Heart right ventricle (tissue), 16 donors: Measurements from ENCODE around the gene DMAC2L. TPM values are rescaled to one million over a fixed set of nuclear protein-coding genes. Genes with fewer than 3 reads are reported as not detected.
"Not testable (repeated sequence)": the region's sequence is repeated elsewhere in the genome, so short reads cannot be mapped to it uniquely, and the experiment has no call there.

Experiments used
- ATAC-seq, 8 donors: fragments of 200-7000 bp; cut with Tn5 transposase; one replicate each; pipeline ENCODE4 v1.9.1; 2020; ENCODE audit warnings: mild to moderate bottlenecking in 8 of 8, moderate library complexity in 8 of 8, moderate number of reproducible peaks in 1 of 8
- DNase-seq, 2 donors: peaks; one replicate each; pipeline ENCODE4 v3.0.0-alpha.2; 2020
- H3K27ac ChIP-seq, 10 donors: fragments of 200-600 bp; sonication (generic) in 2 of 10; one replicate each; pipeline versions ENCODE4 v1.5.0 to v1.8.0; 2020 to 2022; ENCODE audit warnings: mild to moderate bottlenecking in 3 of 10
- H3K27me3 ChIP-seq, 7 donors: fragments of 200-600 bp; one replicate each; pipeline ENCODE4 v1.8.0; 2021 to 2022; ENCODE audit warnings: mild to moderate bottlenecking in 2 of 7
- H3K36me3 ChIP-seq, 9 donors: fragments of 200-600 bp; sonication (generic) in 1 of 9; one replicate each; pipeline versions ENCODE4 v1.5.0 to v1.8.0; 2020 to 2022; ENCODE audit warnings: mild to moderate bottlenecking in 2 of 9
- H3K4me1 ChIP-seq, 9 donors: fragments of 200-600 bp; sonication (generic) in 1 of 9; one replicate each; pipeline versions ENCODE4 v1.5.0 to v1.8.0; 2020 to 2022; ENCODE audit warnings: mild to moderate bottlenecking in 4 of 9
- H3K4me3 ChIP-seq, 10 donors: fragments of 200-600 bp; sonication (generic) in 2 of 10; one replicate each; pipeline versions ENCODE4 v1.5.0 to v1.8.0; 2020 to 2022; ENCODE audit warnings: mild to moderate bottlenecking in 7 of 10, moderate library complexity in 2 of 10
- H3K9me3 ChIP-seq, 11 donors: fragments of 200-600 bp in 10 of 11; sonication (generic) in 2 of 11; one replicate each; pipeline versions ENCODE4 v1.5.0 to v1.8.0; 2013 to 2022; ENCODE audit warnings: mild to moderate bottlenecking in 2 of 11, control low read depth in 1 of 11, moderate library complexity in 1 of 11
- WGBS, 2 donors: extraction: QIAGEN DNeasy Blood & Tissue Kit; methylation state at CpG; one replicate each; pipeline ENCODE4 v1.1.7; 2013; ENCODE audit warnings: inconsistent platforms in 1 of 2; 5-methylcytosine and 5-hydroxymethylcytosine counted together
- intact Hi-C, 10 donors: fragments of 100-400 bp; cut with DNase I; formaldehyde crosslinking; loops; one replicate each; pipeline versions ENCODE4 v1.11.1 to v1.14.2; 2022
- polyA plus RNA-seq, 2 donors: library from polyadenylated mRNA; stranded (reverse); fragments of 200-250 nt; gene quantifications; one replicate each; pipeline ENCODE4 v1.2.3, GENCODE V29; 2013
- total RNA-seq, 10 donors: library from RNA; stranded (reverse); fragmentation: NEBNext Ultra II Directional in 3 of 10; extraction: Animal tissue kit (Norgen Biotek cat#: 25700) in 3 of 10; gene quantifications; one replicate each; pipeline versions ENCODE4 v1.2.1 to v1.2.4, GENCODE V29; 2021 to 2023
- TF ChIP-seq, protein P1 (sequence below), 9 donors: fragments of 200-600 bp; sonication (generic) in 2 of 9; IDR thresholded peaks; one replicate each; pipeline versions ENCODE4 v1.5.0 to v1.8.0; 2021 to 2022; ENCODE audit warnings: antibody characterized with exemption in 9 of 9, mild to moderate bottlenecking in 5 of 9, moderate library complexity in 1 of 9
- donor health status: Arrhythmogenic right ventricular cardiomyopathy.
- donor health status: ischemic (EF 13 %, LVEDD 7.1; RV severe dilation, severe dysfunction).
- donor health status: healthy with polysubstance abuse.
- donor health status: DM: no; HTN: yes; CAD: no.
- donor health status: DM: no; HTN: no; CAD: no.
- donor health status: ischemic (EF 25% LVEDD 6.9; RV normal size, moderate dysfunction).
- donor health status: ischemic (EF 25% LVEDD 5.7; RV mildly dilated, moderate dysfunction).
- donor health status: healthy.
- donor health status: DM: yes; HTN: yes; CAD: no.
- donor health status: Ischemic cardiomyopathy.
- donor health status: ischemic (EF 35%, LVEDD 5.7; RV mildly dilated, moderate dysfunction).
- donor health status: nonischemic (EF 11% LVEDD 7.7; RV severe dilation, severe dysfunction).
- donor health status: DM: yes; HTN: yes; CAD: no.
- donor health status: PGD.
- donor health status: ischemic (EF 29% LVEDD 5.4; RV normal size, mild dysfunction).
- donor health status: nonischemic (EF 23%, LVEDD 6.1; RV moderate dilation, normal function).

DMAC2L gene
- total and polyA plus RNA-seq, 12 donors: 9.4 to 31.3 (median 24.3) TPM

DNA sequence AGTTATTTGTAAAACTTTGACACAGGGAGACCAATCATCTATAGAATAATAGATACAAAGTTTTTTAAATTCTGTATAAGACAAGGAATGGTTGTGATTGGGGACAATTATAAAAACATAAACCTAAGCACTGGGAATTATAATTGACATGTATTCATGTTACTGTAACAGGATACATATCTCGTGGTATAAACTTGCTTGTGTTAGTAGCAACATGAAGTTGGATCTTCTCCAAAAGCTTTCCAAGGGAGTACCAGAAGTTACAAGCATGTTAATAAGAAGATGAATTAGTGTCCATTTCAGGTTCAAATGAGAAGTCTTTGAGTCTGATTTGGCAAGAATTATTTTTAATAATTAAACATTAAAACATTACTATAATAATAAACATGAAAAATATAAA is 42.4 kb downstream of the DMAC2L start:
- DNase-seq (no peak), ATAC-seq (no peak)
- Histone ChIP-seq H3K27ac (no peak overlapping the region), H3K36me3 (peaks cover 0 to 8% (median 0%) of the 10 kb centered on the region in 9 donors), H3K4me1 (peaks cover 0 to 11% (median 0%) of the 10 kb centered on the region in 9 donors), H3K9me3 (no peaks in the 10 kb centered on the region), H3K27me3 (no peaks in the 10 kb centered on the region), H3K4me3 (no peak overlapping the region)
- TF ChIP-seq, protein P1, sequence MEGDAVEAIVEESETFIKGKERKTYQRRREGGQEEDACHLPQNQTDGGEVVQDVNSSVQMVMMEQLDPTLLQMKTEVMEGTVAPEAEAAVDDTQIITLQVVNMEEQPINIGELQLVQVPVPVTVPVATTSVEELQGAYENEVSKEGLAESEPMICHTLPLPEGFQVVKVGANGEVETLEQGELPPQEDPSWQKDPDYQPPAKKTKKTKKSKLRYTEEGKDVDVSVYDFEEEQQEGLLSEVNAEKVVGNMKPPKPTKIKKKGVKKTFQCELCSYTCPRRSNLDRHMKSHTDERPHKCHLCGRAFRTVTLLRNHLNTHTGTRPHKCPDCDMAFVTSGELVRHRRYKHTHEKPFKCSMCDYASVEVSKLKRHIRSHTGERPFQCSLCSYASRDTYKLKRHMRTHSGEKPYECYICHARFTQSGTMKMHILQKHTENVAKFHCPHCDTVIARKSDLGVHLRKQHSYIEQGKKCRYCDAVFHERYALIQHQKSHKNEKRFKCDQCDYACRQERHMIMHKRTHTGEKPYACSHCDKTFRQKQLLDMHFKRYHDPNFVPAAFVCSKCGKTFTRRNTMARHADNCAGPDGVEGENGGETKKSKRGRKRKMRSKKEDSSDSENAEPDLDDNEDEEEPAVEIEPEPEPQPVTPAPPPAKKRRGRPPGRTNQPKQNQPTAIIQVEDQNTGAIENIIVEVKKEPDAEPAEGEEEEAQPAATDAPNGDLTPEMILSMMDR (IDR thresholded peaks at IDR 0.05): no peak
- WGBS, 2 donors: 51 to 53% methylated on average over 1 of the region's 1 CpG
- intact Hi-C loops: no loop called here

DNA sequence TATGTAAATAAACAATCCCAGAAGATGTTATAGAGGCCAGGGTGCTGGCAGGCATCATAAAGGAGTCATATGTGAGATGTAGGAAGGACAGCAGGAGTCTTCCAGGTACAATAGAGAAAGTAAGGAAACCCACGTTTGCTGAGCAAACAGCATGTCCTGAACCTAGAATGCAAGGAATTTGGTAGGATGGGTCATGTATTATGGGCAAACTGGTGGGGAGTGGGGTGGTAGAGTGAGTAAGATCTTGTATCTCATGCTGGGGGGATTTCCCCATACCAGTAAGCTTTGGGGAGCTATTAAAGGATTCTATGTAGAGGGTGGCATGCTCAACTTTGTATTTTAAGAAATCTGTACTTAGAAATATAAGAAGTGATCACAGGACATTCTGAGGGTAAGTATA is 43.6 kb downstream of the DMAC2L start:
- DNase-seq (no peak), ATAC-seq (no peak)
- Histone ChIP-seq H3K9me3 (no peaks in the 10 kb centered on the region), H3K4me3 (no peak overlapping the region), H3K4me1 (peaks cover 0 to 8% (median 0%) of the 10 kb centered on the region in 9 donors), H3K27me3 (no peaks in the 10 kb centered on the region), H3K27ac (no peak overlapping the region), H3K36me3 (peaks cover 0 to 8% (median 0%) of the 10 kb centered on the region in 9 donors)
- intact Hi-C loops: loop anchor here in 1 of 10 donors (5.0 kb wide), 1 partner anchor 37 kb away; no protein-coding TSS in a partner anchor
- 91% methylated on average over 1 of the region's 1 CpG for WGBS, 2 donors
- TF ChIP-seq, protein P1 (IDR thresholded peaks at IDR 0.05): no peak

DNA sequence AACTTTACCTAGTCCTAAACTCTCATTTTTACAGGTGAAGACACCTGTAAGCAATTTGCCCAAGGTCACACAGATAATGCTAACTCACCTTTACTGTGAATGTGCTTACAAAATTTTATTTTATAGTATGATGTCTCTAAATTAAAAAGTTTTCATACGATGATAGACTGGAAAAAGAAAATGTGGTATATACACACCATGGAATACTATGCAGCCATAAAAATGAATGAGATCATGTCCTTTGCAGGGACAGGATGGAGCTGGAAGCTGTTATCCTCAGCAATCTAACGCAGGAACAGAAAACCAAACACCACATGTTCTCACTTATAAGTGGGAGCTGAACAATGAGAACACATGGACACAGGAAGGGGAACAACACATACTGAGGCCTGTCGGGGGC is 44.2 kb downstream of the DMAC2L start:
- not testable (repeated sequence) for DNase-seq
- intact Hi-C loops: loop anchor here in 1 of 10 donors (5.0 kb wide), 1 partner anchor 36 kb away; no protein-coding TSS in a partner anchor
- WGBS, 2 donors: 72 to 83% methylated on average over 3 of the region's 3 CpGs

DNA sequence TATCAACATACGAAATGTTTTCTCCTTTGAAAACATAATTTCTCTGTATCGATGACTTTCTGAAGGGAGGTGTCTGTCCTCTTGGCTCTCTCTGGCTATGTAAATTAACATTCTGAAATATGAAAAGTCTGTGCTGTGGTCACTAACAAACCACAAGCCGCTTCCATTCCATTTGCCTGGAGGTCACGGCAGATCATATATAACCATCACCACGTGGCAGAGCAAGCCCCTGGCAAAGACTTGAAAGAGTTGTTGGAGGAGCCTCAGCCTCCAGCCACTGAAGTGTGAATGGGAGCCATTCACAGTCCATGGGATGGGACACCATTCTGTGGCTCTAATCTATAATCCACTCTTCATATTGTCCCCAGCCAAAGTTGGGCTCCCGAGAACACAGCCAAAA is 45.0 kb downstream of the DMAC2L start:
- 93 to 94% methylated on average over 6 of the region's 6 CpGs for WGBS, 2 donors
- intact Hi-C loops: loop anchor here in 1 of 10 donors (5.0 kb wide), 1 partner anchor 35 kb away; no protein-coding TSS in a partner anchor

More for the DNA sequence above, 44.2 kb downstream of the DMAC2L start:
- not testable (repeated sequence) for H3K9me3 ChIP-seq, H3K36me3 ChIP-seq, H3K4me3 ChIP-seq, ATAC-seq, H3K27me3 ChIP-seq, H3K27ac ChIP-seq, H3K4me1 ChIP-seq

More for the DNA sequence above, 45.0 kb downstream of the DMAC2L start:
- no peak for DNase-seq
- no peak overlapping the region for H3K4me3 ChIP-seq
- TF ChIP-seq, protein P1 (IDR thresholded peaks at IDR 0.05): no peak
- H3K9me3 ChIP-seq: no peaks in the 10 kb centered on the region
- no peak for ATAC-seq
- H3K27me3 ChIP-seq: no peaks in the 10 kb centered on the region
- no peak overlapping the region for H3K27ac ChIP-seq
- H3K4me1 ChIP-seq: no peaks in the 10 kb centered on the region
- H3K36me3 ChIP-seq: peaks cover 0 to 8% (median 0%) of the 10 kb centered on the region in 9 donors
